NT2/D1 (cell line): ENCODE results near the gene MYMX.

ENCODE experiments used
- YY1 ChIP-seq: IDR thresholded peaks from 2 replicates; pipeline ENCODE4 v1.6.1; 2011; ENCODE audit not compliant: insufficient read length, insufficient read depth
- ZNF274 ChIP-seq: IDR thresholded peaks from 2 replicates; pipeline ENCODE4 v1.6.1; 2011; ENCODE audit warnings: mild to moderate bottlenecking, low read depth, low read length

DNA sequence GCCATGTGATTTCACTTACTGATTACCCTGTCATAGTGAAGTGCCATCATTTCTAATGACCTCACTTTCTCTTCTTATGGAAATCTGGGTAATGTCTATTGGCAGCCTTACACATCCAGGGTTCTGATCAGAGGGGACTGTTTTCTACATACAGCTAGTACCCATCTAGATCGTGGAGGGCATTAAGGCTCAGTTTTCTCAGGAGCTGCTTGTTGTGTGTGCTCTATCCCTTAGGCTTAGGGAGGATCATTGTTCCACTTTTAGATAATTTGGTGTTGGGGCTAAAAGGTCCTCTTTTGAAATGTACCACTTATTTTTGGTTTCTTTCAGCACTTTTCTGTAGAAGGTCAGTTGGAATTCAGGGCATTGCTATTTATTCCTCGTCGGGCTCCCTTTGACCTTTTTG is 34.0 kb downstream of the MYMX start:
- no peak for TF ChIP-seq ZNF274
- no peak for TF ChIP-seq YY1
